Skeletal muscle cell (primary cell): ENCODE measurements around the gene KCNMA1.
"Not testable (repeated sequence)": the region's sequence is repeated elsewhere in the genome, so short reads cannot be mapped to it uniquely, and the experiment has no call there.

ENCODE experiments used
- DNase-seq: peaks from one replicate; pipeline ENCODE4 v3.0.0-alpha.2; 2010; ENCODE audit warnings: low read depth
- H3K4me3 ChIP-seq: 2 replicates; pipeline ENCODE4 v1.5.1; 2011; ENCODE audit warnings: low read depth, mild to moderate bottlenecking, control low read depth, low read length, moderate library complexity

Gene KCNMA1

DNA sequence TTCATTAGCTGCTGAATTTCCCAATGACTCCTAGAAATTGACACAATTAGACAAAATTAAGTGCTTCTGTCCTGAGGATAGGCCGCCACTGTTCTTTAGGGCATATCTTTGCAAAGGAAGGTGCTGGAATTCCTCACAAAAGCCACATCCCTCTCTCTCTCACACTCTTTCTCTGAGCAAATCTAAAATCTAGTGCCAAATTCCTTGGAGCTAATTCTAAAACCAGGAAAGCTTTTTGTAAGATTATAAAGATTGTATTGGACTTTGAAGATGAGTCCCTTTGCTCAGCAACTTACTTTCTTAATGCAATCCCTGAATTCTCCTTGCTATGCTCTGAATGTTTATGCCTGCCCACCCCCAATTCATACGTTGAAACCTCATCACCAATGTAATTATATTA lies 288.9 kb downstream of the KCNMA1 start:
- no peak overlapping the region for H3K4me3 ChIP-seq
- no peak for DNase-seq

DNA sequence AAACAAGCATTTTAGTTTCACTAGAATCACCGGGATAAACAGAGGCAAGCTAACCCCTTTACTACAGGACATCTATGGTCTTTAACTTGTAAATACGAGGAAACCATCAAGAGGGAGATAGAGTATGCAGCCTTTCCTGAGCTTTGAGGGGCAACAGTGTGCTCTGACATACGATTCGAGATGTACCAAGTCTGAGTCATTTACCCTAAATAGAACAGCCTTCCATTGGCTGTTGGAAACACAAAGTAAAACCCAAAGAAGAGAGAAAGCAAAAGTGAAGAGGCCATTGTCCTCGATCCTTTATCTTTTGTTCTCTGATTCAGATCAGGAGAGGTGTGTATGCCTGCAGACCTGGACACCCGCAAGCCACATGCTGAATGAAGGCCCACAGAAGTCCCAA lies 289.5 kb downstream of the KCNMA1 start:
- H3K4me3 ChIP-seq = no peak overlapping the region
- DNase-seq = no peak

DNA sequence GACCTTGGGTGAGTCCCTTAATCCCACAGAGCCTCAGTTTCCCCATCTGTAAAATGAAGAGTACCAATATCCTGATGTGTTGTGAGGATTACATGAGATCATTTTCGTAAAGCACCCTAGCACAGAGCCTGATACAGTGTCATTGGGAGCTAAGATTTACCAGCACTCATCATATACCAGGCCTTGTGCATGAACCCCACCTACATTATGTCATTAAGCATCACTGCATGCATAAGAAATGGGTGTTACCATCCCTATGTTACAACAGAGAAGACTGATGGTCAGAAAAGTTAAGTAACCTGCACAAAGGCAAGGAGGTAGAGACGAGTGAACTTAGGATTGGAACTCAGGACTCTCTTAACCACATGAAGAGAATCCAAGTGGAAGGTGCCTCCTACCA lies 290.6 kb downstream of the KCNMA1 start:
- H3K4me3 ChIP-seq = no peak overlapping the region
- DNase-seq = no peak

DNA sequence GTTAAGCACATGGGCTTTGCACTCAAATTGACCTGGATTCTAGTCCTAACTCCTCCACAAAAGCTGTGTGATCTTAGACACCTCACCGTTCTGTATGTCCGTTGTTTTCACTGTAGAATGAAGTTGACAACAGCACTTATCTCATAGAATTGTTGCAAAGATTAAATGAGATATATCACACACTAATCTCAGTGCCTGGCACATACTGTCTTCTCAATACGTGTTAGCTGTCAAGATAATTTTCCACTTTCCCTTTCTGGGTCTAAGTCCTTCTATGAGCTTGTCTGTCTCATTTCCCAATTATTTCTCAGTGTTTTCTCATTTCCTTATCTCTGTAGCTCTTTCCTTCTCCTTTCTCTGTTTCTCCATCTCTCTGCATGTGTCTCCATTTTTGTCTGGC lies 296.6 kb downstream of the KCNMA1 start:
- no peak overlapping the region for H3K4me3 ChIP-seq
- no peak for DNase-seq

DNA sequence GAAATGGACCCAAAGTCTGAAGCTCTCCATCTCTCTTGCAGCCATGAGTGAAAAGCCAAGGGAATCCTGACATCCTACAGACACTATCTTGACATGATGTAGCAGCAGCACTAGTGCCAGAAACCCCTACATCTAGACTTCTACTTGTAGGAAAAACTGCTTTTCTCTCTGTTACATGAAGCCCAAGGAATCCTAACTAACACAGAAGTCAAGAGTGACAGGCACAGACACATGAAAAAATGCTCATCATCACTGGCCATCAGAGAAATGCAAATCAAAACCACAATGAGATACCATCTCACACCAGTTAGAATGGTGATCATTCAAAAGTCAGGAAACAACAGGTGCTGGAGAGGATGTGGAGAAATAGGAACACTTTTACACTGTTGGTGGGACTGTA lies 297.7 kb downstream of the KCNMA1 start:
- DNase-seq, H3K4me3 ChIP-seq: not testable (repeated sequence)

DNA sequence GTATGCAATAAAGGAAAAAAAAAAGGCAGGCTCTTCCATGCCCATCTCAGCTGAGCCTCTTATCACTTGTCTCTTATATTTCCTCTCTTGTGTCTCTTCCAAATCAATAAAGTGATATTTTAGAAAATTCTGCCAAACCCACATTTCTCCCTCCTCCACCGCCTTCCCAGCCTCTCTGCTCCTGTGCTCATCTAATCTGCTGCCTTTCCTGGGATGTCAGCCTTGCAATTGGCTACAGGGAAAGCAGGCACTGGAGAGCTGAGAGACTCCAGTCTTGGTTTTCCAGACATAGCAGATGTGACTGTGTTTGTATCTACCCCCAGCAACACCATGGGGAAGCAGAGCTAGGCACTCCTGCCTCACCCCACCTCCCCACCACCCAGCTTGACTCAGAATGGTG lies 298.4 kb downstream of the KCNMA1 start:
- no peak for DNase-seq
- no peak overlapping the region for H3K4me3 ChIP-seq

DNA sequence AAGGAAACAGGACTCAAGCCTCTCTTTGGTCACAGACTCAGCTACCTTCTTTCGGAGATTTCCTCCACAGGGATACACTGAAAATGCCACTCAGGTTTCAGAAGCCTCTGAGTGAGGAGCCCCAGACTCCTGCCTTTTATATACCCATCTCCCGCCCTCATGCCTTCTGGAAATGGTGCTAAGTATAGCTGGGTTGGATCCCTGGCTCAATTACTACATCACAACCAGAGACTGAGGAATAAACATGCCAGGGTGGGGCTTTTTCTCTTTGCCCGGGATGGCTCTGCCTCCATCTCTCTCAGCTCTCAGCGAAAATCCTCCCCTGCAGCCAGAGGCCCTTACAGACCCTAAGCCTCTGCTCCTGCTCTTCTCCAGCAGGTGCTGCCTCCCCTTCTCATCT lies 299.5 kb downstream of the KCNMA1 start:
- no peak overlapping the region for H3K4me3 ChIP-seq
- DNase-seq = no peak

DNA sequence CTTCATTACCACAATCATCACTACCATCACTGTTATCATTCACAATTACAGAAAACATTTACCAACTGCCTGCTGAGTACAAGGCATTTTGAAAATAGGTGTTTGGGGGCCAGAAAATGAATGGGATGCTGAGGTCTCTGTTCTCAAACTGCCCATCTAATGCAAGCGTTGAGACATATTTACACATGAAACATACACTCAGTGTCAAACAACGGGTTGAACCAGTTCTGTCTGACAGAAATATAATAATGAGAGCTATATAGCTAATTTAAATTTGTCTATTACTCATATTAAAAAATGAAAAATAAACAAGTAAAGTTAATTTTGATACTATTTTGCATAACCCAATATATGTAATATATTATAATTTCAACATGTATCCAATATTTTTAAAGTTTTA lies 303.1 kb downstream of the KCNMA1 start:
- no peak overlapping the region for H3K4me3 ChIP-seq
- no peak for DNase-seq

DNA sequence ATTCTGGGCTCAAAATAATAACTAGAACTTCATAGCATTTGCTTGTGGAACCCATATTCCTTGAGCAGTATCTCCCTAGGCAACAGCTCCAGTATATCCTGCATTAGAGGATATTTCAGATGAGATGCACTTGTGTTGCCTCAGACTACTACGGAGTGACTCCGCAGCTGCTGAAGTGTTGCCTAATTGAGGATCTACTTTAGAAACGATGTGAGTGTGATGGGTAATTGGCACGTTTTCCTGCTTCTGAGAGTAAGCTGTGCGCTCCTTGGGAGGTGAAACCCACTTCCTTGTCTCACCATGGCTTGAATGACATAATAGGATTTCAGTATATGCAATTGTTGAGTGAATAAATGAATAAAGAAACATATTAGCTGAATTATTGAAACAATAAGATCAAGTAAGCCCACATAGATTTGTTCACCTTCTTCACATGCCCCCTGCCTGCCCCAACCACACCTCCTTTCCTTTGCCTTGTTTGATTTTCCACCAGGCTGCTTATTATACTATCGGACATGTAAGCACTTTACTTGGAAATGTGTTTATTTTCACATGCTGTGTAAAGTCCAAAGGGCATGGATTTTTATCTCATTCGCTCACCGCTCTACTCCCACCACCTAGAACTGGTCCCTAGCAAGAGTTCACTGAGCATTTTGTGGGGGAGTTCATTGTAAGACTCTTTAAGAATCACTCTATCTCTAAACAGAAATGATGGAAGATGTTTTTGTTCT lies 303.8 kb downstream of the KCNMA1 start:
- no peak for DNase-seq
- H3K4me3 ChIP-seq = no peak overlapping the region

DNA sequence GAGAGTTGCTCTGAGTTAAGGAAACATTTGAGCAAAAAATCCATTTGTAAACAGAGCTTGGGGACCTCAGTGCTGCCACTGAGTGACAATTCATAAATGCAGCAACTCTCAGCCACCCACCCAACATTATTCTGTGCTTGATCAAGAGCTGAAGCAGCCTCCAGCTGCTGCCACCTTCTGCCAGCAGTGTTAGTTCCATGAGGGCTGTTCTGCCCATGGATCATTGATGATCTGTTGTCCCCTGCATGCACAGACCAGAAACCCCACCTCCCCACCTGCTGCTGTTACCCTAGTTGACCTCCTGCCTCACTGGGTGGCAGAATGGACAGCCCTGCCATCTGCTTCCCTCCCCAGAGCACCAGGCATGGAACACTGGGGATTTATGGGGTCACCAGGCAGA lies 305.4 kb downstream of the KCNMA1 start:
- H3K4me3 ChIP-seq = no peak overlapping the region
- DNase-seq = no peak

DNA sequence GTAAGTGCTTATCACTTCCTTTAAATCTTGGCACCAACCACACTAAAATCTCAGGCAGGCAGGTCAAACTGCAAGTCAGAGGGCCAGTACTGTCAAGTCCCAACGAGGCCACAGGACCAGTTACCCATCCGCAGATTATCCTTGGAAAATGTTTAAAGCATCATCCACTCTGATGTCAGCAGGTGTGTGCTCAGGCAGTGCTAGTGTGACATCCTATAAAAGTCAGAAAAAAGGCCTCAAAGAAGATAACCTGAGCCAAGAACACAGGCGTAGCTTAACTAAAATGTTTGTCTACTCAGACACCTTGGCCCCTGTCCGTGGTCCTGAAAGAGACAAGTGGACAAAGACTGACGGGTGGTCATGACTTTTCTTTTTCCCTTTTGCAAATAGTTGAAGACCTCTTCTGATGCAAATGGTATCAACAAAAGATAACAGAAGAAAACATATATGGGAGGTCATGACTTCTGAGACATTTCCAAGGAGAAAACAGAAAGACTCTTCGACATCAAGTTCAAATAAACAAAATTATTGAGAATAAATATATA lies 309.3 kb downstream of the KCNMA1 start:
- DNase-seq = no peak
- H3K4me3 ChIP-seq = no peak overlapping the region

DNA sequence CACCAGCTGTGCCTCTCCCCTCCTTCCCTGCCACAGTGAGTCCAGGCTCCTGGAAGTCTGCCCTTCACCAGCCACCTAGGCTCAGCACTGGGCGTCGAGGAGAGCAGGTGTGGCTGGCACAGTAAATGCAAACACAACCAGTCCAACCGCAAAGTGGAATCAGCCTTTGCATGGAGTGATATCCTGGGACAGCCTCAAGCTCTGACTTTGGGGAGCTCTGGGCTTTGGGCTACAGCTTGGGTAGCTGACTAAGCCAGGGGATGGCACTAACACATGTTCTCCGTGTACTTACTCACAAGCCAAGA lies 312.4 kb downstream of the KCNMA1 start:
- H3K4me3 ChIP-seq = no peak overlapping the region
- no peak for DNase-seq

DNA sequence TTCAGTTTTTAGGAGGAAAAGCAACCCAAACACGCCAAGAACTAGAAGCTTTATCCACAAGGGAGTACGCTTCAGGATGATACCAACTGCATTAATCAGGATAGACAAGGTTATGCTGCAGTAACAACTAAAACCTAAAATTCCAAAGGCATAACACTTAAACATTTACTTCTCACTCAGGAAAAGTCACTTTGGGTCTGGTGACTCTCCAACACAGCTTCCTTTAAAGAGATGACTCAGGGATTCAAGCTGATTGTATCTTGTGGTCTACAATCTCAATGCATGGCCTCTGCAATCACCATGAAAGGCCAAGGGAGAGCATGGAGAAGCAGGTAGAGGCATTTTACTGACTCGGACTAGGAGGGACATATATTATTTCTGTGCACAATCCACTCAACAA lies 315.8 kb downstream of the KCNMA1 start:
- no peak overlapping the region for H3K4me3 ChIP-seq
- no peak for DNase-seq

DNA sequence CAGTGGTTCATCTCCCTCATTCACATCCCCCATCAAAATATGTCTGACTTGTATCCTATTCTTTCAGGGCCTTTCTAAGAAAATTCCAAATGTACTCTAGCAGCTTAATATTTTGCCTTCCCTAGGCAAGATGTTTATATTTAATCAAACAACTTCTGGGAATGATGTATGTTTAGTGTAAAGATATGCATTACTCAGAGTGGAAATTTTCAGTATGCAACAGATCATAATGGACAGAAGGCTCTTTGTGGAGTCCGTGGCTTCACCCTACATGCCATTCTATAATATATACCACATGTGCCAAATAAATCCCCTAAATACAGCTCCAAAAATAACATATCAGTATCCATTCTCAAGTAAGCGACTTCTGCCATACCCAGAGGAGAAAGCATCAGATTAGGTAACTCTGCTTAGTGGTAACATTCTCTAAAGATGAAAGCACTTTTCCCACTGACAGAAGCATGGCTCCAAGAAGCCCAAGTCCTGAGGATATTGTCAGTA lies 316.6 kb downstream of the KCNMA1 start:
- no peak overlapping the region for H3K4me3 ChIP-seq
- peak; percentile 90 for DNase-seq

DNA sequence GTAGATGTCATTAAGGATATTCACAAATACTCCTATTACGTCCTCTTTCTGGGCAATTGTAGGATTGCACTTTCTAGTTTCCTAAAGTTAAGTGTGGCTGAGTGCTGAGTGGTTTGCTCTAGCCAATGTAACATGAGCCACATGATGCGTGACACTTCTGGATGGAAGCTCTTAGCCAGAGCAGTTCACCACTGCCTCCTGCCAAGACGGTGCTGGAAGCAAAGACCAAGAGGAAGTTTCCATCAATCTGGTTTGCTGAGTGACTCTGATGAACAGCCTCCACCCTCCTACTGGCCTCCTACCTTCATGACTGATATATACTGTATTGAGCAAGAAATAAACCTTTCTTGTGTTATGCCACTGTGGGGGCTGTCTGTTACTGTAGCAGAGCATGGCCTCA lies 318.1 kb downstream of the KCNMA1 start:
- DNase-seq = no peak
- H3K4me3 ChIP-seq = no peak overlapping the region

DNA sequence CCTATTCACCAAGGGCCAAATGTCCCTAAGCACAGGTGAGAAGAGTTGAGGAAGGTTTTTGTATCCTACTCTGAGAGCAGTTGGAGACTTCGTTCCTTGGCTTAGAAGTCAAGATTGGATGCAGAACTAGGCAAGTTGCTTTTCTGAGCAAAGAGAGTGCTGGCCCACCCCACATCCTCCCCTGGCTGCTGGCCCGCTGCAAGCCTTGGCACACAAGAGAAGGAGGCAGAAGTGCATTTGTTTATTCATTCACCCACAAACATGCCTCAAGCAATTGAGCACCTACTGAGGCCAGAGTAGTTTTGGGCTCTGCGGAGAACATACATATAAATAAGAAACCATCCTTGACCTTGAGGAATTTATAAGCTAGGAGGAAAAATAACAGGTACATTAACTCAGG lies 318.9 kb downstream of the KCNMA1 start:
- H3K4me3 ChIP-seq = no peak overlapping the region
- DNase-seq = no peak

DNA sequence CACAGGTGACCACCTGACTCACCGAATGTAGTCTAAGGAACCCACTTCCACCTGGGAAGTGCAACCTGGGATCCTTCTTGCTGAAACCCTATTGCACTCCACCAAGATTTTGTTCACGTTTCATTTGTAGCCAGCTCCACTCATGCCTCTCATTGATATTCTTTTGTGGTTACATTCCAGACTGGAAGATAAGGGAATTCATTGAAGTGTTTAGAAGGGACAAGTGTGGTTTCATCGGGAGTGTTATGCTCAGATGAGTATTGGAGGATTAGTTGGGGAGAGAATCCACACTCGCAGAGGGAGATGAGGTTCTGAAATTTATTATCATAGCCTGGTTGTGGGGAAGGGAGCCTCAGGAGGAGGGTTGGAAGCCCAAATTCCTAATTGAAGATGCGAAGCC lies 320.4 kb downstream of the KCNMA1 start:
- H3K4me3 ChIP-seq = no peak overlapping the region
- no peak for DNase-seq

DNA sequence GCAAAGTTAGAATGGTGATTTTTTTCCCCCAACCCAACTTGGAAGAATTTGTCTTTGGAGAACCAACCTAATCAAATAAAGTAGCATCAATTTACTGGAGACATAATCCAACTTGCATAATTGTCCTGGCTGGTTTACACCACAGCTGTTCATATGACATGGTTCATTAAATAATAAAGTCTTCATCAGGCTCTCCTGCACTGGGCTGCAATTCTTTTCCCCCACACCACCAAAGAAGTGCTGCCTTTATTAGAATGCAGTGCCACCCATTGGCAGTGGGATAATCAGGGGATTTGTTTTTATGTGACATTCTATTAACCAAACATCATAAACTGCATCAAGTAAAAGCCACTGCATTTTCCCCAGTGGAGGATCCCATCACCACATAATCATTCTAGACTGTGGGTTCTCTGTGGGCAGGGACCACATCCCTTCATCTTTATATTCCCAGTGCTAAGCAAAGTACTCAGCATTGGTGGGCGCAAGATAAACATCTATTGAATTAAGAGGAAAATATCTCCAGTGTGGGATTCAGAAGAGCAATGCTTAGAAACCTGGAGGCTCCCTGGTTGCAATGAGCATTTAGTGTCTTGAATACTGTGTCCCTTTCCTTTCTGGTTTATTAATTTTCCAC lies 322.0 kb downstream of the KCNMA1 start:
- no peak overlapping the region for H3K4me3 ChIP-seq
- no peak for DNase-seq

DNA sequence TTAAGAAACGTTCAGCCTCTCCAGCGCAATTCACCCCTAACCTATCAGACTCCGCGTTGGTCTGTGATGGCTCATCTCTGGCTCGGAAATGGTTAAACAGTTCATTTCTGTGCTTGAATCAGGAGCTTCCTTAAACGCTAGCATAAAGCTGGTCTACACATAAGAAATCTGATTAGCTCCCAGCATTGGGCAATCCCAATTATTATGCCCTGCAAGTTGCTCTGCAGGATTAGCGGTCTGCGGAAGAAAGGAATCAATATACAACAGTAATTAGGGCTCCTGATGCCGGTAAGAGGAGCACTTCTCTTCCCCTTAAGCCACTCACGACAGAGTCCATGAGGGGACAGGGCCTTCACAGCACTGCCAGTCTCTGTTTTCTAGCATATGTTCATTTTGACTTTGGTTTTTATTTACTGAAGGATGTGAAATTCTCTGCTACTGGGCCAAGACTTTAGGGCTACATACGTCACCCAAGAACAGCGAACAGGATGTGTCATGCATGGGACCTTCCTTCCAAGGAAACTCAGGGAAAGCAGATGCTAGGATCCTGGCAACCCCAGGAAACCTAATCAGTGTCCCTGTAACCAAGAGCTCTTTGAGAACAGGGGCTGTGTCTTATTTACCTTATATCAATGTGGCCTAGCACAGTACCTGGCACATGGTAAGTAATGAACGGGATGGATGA lies 324.4 kb downstream of the KCNMA1 start:
- no peak overlapping the region for H3K4me3 ChIP-seq
- no peak for DNase-seq

DNA sequence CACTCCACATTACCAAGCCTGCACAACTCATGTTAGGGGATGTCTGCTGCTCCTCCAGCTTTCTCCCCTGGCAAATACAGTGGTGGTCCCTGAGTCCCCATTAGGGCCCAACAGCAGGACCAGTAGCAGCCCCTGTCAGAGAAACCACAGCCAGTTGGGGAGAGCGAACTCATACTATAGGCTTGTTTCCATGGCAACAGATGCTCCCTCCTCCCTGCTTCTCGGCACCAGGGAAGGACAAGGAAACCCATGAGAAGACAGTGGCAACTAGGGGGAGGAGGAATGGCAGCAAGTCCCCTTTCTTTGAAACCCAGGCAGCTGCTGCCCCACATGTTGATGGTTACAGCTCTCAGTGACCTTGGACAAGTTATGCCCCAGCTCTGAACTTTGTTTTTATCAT lies 326.4 kb downstream of the KCNMA1 start:
- DNase-seq = no peak
- no peak overlapping the region for H3K4me3 ChIP-seq
